GM12878 (cell line): ENCODE results near the gene HOXC12. TPM values are rescaled to one million over a fixed set of nuclear protein-coding genes. Genes with fewer than 3 reads are reported as not detected.
A peak's percentile ranks its signal among the peaks of the same experiment; 100 is the strongest.

ENCODE experiments used
- ATAC-seq: fragments of 200-7000 bp; cut with Tn5 transposase; 3 replicates; pipeline ENCODE4 v1.9.1; 2020; ENCODE audit warnings: mild to moderate bottlenecking, moderate library complexity
- BruUV-seq: library from RNA; stranded (reverse); fragments of 400-500 nt; replicated peaks from 2 replicates; lab custom pipeline; 2021; lab: Mats Ljungman, UMichigan
- CTCF ChIA-PET: fragments of 300-600 bp; sonication (Branson Sonifier 250); formaldehyde crosslinking; extraction: SDS; loops from one replicate; lab custom pipeline; 2021; ENCODE audit warnings: inconsistent platforms; lab: Yijun Ruan, JAX
- POLR2A ChIA-PET: fragments of 350-600 bp; formaldehyde crosslinking; extraction: SDS; loops from one replicate; lab custom pipeline; 2021; ENCODE audit warnings: inconsistent platforms; lab: Charles Lee
- RAD21 ChIA-PET: fragments of 300-600 bp; sonication (Branson Sonifier 250); formaldehyde crosslinking; loops from one replicate; lab custom pipeline; 2023; ENCODE audit warnings: antibody characterized with exemption; ENCODE audit not compliant: unreplicated experiment; lab: Charles Lee
- SMC1A ChIA-PET: fragments of 300-600 bp; sonication (Branson Sonifier 250); formaldehyde crosslinking; loops from one replicate; lab custom pipeline; 2023; ENCODE audit not compliant: unreplicated experiment, uncharacterized antibody; lab: Charles Lee
- DNase-seq: peaks from one replicate; pipeline ENCODE4 v3.0.0-alpha.2; 2011; ENCODE audit warnings: low read depth, low spot score
- FAIRE-seq: peaks from 3 replicates; lab custom pipeline; 2011; peaks lifted over from hg19 to GRCh38; lab: Jason Lieb, UNC
- H2AFZ ChIP-seq: 2 replicates; pipeline ENCODE4 v1.6.0; 2011; ENCODE audit warnings: low read depth, low read length, control low read depth; ENCODE audit not compliant: control insufficient read depth
- H3K27ac ChIP-seq: 2 replicates; pipeline ENCODE4 v1.5.1; 2011; ENCODE audit warnings: control low read depth; ENCODE audit not compliant: control insufficient read depth, insufficient read depth
- H3K27me3 ChIP-seq, 2 experiments: replicated peaks in 1 of 2; 2 replicates each; pipeline versions ENCODE4 v1.6.0 to v1.6.1; 2011; ENCODE audit warnings: low read length in 1 of 2; ENCODE audit not compliant: control insufficient read depth in 2 of 2, insufficient read depth in 2 of 2
- H3K36me3 ChIP-seq, 2 experiments: 2 replicates each; pipeline ENCODE4 v1.5.1; 2011; ENCODE audit warnings: low read length in 1 of 2; ENCODE audit not compliant: control insufficient read depth in 2 of 2, insufficient read depth in 2 of 2
- H3K4me1 ChIP-seq: 2 replicates; pipeline ENCODE4 v1.6.1; 2011; ENCODE audit warnings: mild to moderate bottlenecking, low read length, moderate library complexity, mixed read lengths; ENCODE audit not compliant: control insufficient read depth, insufficient read depth
- H3K4me2 ChIP-seq: 2 replicates; pipeline ENCODE4 v1.6.0; 2011; ENCODE audit warnings: control low read depth; ENCODE audit not compliant: control insufficient read depth, insufficient read depth
- H3K4me3 ChIP-seq: fragments of 200-600 bp; sonication (generic); 2 replicates; pipeline ENCODE4 v1.5.1; 2016
- H3K79me2 ChIP-seq: 2 replicates; pipeline ENCODE4 v1.6.0; 2011; ENCODE audit warnings: low read length; ENCODE audit not compliant: control insufficient read depth, insufficient read depth
- H3K9ac ChIP-seq: 2 replicates; pipeline ENCODE4 v1.8.0; 2011; ENCODE audit warnings: low read length, control low read depth, mixed read lengths; ENCODE audit not compliant: control insufficient read depth, insufficient read depth
- H3K9me3 ChIP-seq: replicated peaks from 3 replicates; pipeline ENCODE4 v1.5.1; 2011; ENCODE audit warnings: mild to moderate bottlenecking, low read length; ENCODE audit not compliant: control insufficient read depth, insufficient read depth
- H4K20me1 ChIP-seq: 2 replicates; pipeline ENCODE4 v1.6.0; 2011; ENCODE audit not compliant: control insufficient read depth, insufficient read depth
- EZH2 ChIP-seq: IDR thresholded peaks from 2 replicates; pipeline ENCODE4 v1.6.1; 2012; ENCODE audit warnings: low read depth, mild to moderate bottlenecking, control low read depth, inconsistent platforms, low read length, borderline replicate concordance; ENCODE audit not compliant: control insufficient read depth
- MXI1 ChIP-seq: fragments of 150-350 bp; IDR thresholded peaks from 2 replicates; pipeline ENCODE4 v1.6.1; 2011; ENCODE audit warnings: low read depth, mild to moderate bottlenecking, inconsistent platforms, low read length, improper control_type of control experiment
- MYC ChIP-seq: IDR thresholded peaks from 2 replicates; pipeline ENCODE4 v1.6.1; 2011; ENCODE audit warnings: mild to moderate bottlenecking, low read length, moderate library complexity, inconsistent platforms; ENCODE audit not compliant: insufficient read depth, insufficient replicate concordance, insufficient read length, severe bottlenecking
- WGBS: methylation state at CpG from one replicate; pipeline ENCODE4 v1.1.6; 2016; ENCODE audit warnings: low lambda C conversion rate; ENCODE audit not compliant: insufficient replicate concordance, insufficient coverage; ENCODE audit errors: missing lambda C conversion rate; 5-methylcytosine and 5-hydroxymethylcytosine counted together
- in situ Hi-C: fragments of 300-500 bp; cut with MboI; formaldehyde crosslinking; loops from 9 replicates; pipeline ENCODE4 v1.14.3; 2018; ENCODE audit warnings: mixed read lengths
- intact Hi-C: fragments of 100-400 bp; cut with micrococcal nuclease; formaldehyde crosslinking; loops from one replicate; pipeline ENCODE4 v1.14.2; 2022; ENCODE audit not compliant: unreplicated experiment
- polyA plus RNA-seq, 11 experiments: library from polyadenylated mRNA; depleted of rRNA in 4 of 11; unstranded in 6 of 11; stranded (reverse) in 5 of 11; fragments of >200 nt; fragmentation: Nextera tagmentation in 4 of 11; fragmentation: Illumina TruSeq in 1 of 11; extraction: Ambion mirVana in 4 of 11; extraction: Trizol in 1 of 11; gene quantifications; 1 replicate in 1 of 11; 2 replicates in 10 of 11; pipeline versions ENCODE4 v1.2.1 to v1.2.3, GENCODE V29; 2011 to 2016; ENCODE audit warnings: inconsistent platforms in 2 of 11, missing spikeins in 2 of 11, low read depth in 1 of 11
- total RNA-seq, 4 experiments: library from RNA; depleted of rRNA in 3 of 4; stranded (reverse); fragments of >200 nt in 3 of 4; fragmentation: Illumina TruSeq in 1 of 4; extraction: Trizol in 1 of 4; gene quantifications; 2 replicates each; pipeline versions ENCODE4 v1.2.1 to v1.2.3, GENCODE V29; 2013 to 2021
- TF ChIP-seq, protein P1 (sequence below): fragments of 450-650 bp; IDR thresholded peaks from 2 replicates; pipeline ENCODE4 v1.6.1; 2016; ENCODE audit warnings: mild to moderate bottlenecking, moderate library complexity, borderline replicate concordance
- TF ChIP-seq, protein P2 (sequence below): fragments of 450-650 bp; IDR thresholded peaks from 2 replicates; pipeline ENCODE4 v1.6.1; 2016; ENCODE audit warnings: mild to moderate bottlenecking
- TF ChIP-seq, protein P3 (sequence below): fragments of 150-350 bp; IDR thresholded peaks from 2 replicates; pipeline ENCODE4 v1.6.1; 2016; ENCODE audit warnings: low read depth, low read length
- TF ChIP-seq, protein P4 (sequence below): fragments of 450-650 bp; IDR thresholded peaks from 2 replicates; pipeline ENCODE4 v1.6.1; 2017; ENCODE audit warnings: borderline replicate concordance

HOXC12 gene
- total and polyA plus RNA-seq, 10 of the 15 experiments (the other 5 are each of a cell fraction or from before 2014, with no cell fraction given), result not detected

DNA sequence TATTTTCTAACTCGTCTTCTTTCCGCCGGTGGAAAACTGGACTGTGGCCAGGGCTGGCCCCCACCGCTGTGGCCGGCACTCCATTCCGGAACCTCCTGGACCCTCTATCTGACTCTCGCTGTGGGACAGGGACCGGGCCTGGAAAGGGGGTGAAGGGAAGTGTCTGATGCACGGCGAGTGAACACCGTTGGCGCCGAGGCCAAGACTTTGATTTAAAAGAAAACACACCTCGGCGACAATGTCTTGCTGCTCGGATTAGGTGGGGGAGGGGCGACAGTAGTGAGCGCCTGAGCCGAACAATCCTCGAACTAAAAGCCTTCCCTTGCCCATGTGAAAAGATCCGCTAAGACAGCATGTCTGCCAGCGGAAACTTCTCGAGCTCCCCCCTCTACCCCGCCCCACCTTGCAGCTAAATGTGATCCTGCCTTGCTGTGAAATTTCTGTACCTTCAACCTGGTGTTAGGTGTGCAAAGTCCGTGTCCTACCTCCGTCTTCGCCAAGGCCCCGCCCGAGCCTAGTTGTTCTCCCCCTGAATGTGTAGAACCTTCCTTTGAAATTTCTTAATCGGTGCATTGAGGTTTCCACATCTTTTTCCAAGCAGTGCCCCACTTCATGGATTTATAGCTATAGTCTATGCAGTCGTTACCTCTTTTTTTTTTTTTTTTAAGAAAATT, 20.9 kb downstream of the HOXC12 start:
- ChIA-PET CTCF (interaction anchor here (1.5 kb wide), 1 partner anchor 10 kb away, joined by 5 read pairs; the partner anchor contains the start of gene HOXC10), POLR2A (interaction anchor here (0.6 kb wide), 1 partner anchor 120 kb away, joined by 3 read pairs; no protein-coding TSS in a partner anchor), RAD21 (interaction anchor here (0.6 kb wide), 1 partner anchor 160 kb away, joined by 3 read pairs; no protein-coding TSS in a partner anchor), SMC1A (no interaction called here)
- 50% methylated on average over 30 of the region's 31 CpGs for WGBS
- peak overlapping the region; percentile 7; the same call in 1 of the 2 replicates for H3K4me2 ChIP-seq
- no peak for DNase-seq
- no peak overlapping the region for H3K27ac ChIP-seq
- intact Hi-C loops, result no loop called here
- no peak overlapping the region for H3K9ac ChIP-seq
- no peaks in the 10 kb centered on the region for H4K20me1 ChIP-seq
- no peak for ATAC-seq
- H3K79me2 ChIP-seq, result no peaks in the 10 kb centered on the region
- no peak for FAIRE-seq
- in situ Hi-C loops, result no loop called here
- peaks cover 15% of the 10 kb centered on the region for H3K4me1 ChIP-seq
- H3K27me3 ChIP-seq, result peaks cover 25 to 34% of the 10 kb centered on the region in 2 experiments
- BruUV-seq, result no TSS peak
- H2AFZ ChIP-seq, result no peak overlapping the region
- TF ChIP-seq MXI1 (no peak), EZH2 (no peak), MYC (no peak)
- TF ChIP-seq, protein P1, sequence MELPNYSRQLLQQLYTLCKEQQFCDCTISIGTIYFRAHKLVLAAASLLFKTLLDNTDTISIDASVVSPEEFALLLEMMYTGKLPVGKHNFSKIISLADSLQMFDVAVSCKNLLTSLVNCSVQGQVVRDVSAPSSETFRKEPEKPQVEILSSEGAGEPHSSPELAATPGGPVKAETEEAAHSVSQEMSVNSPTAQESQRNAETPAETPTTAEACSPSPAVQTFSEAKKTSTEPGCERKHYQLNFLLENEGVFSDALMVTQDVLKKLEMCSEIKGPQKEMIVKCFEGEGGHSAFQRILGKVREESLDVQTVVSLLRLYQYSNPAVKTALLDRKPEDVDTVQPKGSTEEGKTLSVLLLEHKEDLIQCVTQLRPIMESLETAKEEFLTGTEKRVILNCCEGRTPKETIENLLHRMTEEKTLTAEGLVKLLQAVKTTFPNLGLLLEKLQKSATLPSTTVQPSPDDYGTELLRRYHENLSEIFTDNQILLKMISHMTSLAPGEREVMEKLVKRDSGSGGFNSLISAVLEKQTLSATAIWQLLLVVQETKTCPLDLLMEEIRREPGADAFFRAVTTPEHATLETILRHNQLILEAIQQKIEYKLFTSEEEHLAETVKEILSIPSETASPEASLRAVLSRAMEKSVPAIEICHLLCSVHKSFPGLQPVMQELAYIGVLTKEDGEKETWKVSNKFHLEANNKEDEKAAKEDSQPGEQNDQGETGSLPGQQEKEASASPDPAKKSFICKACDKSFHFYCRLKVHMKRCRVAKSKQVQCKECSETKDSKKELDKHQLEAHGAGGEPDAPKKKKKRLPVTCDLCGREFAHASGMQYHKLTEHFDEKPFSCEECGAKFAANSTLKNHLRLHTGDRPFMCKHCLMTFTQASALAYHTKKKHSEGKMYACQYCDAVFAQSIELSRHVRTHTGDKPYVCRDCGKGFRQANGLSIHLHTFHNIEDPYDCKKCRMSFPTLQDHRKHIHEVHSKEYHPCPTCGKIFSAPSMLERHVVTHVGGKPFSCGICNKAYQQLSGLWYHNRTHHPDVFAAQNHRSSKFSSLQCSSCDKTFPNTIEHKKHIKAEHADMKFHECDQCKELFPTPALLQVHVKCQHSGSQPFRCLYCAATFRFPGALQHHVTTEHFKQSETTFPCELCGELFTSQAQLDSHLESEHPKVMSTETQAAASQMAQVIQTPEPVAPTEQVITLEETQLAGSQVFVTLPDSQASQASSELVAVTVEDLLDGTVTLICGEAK, result no peak
- TF ChIP-seq, protein P2, sequence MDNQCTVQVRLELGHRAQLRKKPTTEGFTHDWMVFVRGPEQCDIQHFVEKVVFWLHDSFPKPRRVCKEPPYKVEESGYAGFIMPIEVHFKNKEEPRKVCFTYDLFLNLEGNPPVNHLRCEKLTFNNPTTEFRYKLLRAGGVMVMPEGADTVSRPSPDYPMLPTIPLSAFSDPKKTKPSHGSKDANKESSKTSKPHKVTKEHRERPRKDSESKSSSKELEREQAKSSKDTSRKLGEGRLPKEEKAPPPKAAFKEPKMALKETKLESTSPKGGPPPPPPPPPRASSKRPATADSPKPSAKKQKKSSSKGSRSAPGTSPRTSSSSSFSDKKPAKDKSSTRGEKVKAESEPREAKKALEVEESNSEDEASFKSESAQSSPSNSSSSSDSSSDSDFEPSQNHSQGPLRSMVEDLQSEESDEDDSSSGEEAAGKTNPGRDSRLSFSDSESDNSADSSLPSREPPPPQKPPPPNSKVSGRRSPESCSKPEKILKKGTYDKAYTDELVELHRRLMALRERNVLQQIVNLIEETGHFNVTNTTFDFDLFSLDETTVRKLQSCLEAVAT, result no peak
- TF ChIP-seq, protein P3, sequence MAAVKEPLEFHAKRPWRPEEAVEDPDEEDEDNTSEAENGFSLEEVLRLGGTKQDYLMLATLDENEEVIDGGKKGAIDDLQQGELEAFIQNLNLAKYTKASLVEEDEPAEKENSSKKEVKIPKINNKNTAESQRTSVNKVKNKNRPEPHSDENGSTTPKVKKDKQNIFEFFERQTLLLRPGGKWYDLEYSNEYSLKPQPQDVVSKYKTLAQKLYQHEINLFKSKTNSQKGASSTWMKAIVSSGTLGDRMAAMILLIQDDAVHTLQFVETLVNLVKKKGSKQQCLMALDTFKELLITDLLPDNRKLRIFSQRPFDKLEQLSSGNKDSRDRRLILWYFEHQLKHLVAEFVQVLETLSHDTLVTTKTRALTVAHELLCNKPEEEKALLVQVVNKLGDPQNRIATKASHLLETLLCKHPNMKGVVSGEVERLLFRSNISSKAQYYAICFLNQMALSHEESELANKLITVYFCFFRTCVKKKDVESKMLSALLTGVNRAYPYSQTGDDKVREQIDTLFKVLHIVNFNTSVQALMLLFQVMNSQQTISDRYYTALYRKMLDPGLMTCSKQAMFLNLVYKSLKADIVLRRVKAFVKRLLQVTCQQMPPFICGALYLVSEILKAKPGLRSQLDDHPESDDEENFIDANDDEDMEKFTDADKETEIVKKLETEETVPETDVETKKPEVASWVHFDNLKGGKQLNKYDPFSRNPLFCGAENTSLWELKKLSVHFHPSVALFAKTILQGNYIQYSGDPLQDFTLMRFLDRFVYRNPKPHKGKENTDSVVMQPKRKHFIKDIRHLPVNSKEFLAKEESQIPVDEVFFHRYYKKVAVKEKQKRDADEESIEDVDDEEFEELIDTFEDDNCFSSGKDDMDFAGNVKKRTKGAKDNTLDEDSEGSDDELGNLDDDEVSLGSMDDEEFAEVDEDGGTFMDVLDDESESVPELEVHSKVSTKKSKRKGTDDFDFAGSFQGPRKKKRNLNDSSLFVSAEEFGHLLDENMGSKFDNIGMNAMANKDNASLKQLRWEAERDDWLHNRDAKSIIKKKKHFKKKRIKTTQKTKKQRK, result no peak
- TF ChIP-seq, protein P4, sequence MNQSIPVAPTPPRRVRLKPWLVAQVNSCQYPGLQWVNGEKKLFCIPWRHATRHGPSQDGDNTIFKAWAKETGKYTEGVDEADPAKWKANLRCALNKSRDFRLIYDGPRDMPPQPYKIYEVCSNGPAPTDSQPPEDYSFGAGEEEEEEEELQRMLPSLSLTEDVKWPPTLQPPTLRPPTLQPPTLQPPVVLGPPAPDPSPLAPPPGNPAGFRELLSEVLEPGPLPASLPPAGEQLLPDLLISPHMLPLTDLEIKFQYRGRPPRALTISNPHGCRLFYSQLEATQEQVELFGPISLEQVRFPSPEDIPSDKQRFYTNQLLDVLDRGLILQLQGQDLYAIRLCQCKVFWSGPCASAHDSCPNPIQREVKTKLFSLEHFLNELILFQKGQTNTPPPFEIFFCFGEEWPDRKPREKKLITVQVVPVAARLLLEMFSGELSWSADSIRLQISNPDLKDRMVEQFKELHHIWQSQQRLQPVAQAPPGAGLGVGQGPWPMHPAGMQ, result no peak
- no peaks in the 10 kb centered on the region; the same call in 1 of the 3 replicates for H3K9me3 ChIP-seq
- no peaks in the 10 kb centered on the region for H3K36me3 ChIP-seq
- no peak overlapping the region for H3K4me3 ChIP-seq
